Measurements from ENCODE around the gene UTP4. TPM values are rescaled to one million over a fixed set of nuclear protein-coding genes. Genes with fewer than 3 reads are reported as not detected.

UTP4 gene
- total and polyA plus RNA-seq, 2 of the 8 experiments (the other 6 are each of a cell fraction or from before 2014, with no cell fraction given) = 101 to 118 TPM

GRCh38 chr16:69107316-69107962, 25.0 kb upstream of the UTP4 start (continued):
- TF ChIP-seq CTBP2 (IDR thresholded peaks at IDR 0.05; ENCODE audit: borderline replicate concordance, insufficient read depth, insufficient read length, low read length) (no peak), RAD21 (IDR thresholded peaks at IDR 0.05 in 1 of 2, conservative IDR thresholded peaks at IDR 0.05 in 1 of 2; ENCODE audit: low read depth in 2 of 2, low read length in 2 of 2) (no peak; a peak in 1 of 4 replicates), CHD2 (IDR thresholded peaks at IDR 0.05; ENCODE audit: low read length) (no peak), ZNF274 (IDR thresholded peaks at IDR 0.05; ENCODE audit: borderline replicate concordance, extremely low read depth, low read length) (no peak), PHF8 (conservative IDR thresholded peaks at IDR 0.05; ENCODE audit: low read depth, low read length) (0 out of 2 replicates have a peak, but pooled peaks have one; percentile 42), KDM4A (IDR thresholded peaks at IDR 0.05; ENCODE audit: low read depth, low read length, severe bottlenecking) (no peak), NRF1 (IDR thresholded peaks at IDR 0.05; ENCODE audit: low read depth, low read length) (no peak), RBBP5 (IDR thresholded peaks at IDR 0.05; ENCODE audit: borderline replicate concordance, low read depth, low read length) (peak; percentile 62; the same call in 1 of the 2 replicates), POLR2A (IDR thresholded peaks at IDR 0.05; ENCODE audit: control extremely low read depth in 1 of 2, low read depth in 2 of 2, low read length in 2 of 2) (peak in 1 of 2 experiments; percentile 52; a peak in 2 of 3 replicates), POLR2AphosphoS5 (IDR thresholded peaks at IDR 0.05; ENCODE audit: low read depth, low read length) (no peak; the same call in 1 of the 2 replicates), SRF (IDR thresholded peaks at IDR 0.05; ENCODE audit: low read depth, low read length) (no peak), TAF7 (optimal IDR thresholded peaks at IDR 0.05; ENCODE audit: borderline replicate concordance, low read depth, low read length) (peak; percentile 28)
- TF ChIP-seq, protein P1, sequence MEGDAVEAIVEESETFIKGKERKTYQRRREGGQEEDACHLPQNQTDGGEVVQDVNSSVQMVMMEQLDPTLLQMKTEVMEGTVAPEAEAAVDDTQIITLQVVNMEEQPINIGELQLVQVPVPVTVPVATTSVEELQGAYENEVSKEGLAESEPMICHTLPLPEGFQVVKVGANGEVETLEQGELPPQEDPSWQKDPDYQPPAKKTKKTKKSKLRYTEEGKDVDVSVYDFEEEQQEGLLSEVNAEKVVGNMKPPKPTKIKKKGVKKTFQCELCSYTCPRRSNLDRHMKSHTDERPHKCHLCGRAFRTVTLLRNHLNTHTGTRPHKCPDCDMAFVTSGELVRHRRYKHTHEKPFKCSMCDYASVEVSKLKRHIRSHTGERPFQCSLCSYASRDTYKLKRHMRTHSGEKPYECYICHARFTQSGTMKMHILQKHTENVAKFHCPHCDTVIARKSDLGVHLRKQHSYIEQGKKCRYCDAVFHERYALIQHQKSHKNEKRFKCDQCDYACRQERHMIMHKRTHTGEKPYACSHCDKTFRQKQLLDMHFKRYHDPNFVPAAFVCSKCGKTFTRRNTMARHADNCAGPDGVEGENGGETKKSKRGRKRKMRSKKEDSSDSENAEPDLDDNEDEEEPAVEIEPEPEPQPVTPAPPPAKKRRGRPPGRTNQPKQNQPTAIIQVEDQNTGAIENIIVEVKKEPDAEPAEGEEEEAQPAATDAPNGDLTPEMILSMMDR (IDR thresholded peaks at IDR 0.05; ENCODE audit: control extremely low read depth in 1 of 3, insufficient read depth in 1 of 3, low read depth in 1 of 3, low read length in 3 of 3) = peak; percentile 7 to 38 (median 20)
- TF ChIP-seq, protein P2, sequence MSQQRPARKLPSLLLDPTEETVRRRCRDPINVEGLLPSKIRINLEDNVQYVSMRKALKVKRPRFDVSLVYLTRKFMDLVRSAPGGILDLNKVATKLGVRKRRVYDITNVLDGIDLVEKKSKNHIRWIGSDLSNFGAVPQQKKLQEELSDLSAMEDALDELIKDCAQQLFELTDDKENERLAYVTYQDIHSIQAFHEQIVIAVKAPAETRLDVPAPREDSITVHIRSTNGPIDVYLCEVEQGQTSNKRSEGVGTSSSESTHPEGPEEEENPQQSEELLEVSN (IDR thresholded peaks at IDR 0.05) = peak; percentile 60

Measured in H1 (cell line).